ENCODE measurements around the gene TRPV4. TPM values are rescaled to one million over a fixed set of nuclear protein-coding genes. Genes with fewer than 3 reads are reported as not detected.

TRPV4 gene
- total RNA-seq, 1 donor: 0.43 TPM

DNA sequence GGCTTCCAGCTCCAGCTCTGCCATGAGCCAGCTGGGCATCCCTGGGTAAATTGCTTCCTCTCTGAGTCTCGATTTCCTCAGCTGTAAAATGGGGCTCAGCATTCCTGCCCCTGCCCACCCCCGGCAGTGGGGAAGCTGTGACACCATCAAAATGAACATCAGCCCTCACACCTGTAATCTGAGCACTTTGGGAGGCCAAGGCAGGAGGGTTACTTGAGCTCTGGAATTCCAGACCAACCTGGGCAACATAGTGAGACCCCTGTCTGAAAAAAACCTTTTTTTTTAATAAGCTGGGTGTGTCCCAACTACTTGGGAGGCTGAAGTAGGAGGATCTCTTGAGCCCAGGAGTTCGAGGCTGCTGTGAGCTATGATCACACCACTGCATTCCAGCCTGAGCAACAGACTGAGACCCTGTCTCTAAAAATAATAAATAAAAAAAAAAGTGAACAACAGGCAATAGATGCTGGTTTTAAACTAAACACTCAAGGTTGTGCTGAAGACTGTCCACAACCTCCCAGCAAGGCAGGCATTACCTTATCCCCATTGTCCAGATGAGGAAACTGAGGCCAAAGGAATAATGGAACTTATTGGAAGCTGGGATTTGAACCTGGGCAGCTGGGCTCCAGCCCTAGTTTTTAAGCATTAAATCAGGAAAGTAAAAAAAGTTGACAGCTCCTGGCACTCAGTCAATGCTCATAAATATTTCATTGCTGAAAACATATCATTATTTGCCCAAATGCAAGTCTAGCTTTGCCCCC lies 4.3 kb downstream of the TRPV4 start:
- no peak overlapping the region for H3K4me3 ChIP-seq (ENCODE audit: low read depth, low read length)
- no peak for DNase-seq (ENCODE audit: low read depth)
- TF ChIP-seq, protein P1, sequence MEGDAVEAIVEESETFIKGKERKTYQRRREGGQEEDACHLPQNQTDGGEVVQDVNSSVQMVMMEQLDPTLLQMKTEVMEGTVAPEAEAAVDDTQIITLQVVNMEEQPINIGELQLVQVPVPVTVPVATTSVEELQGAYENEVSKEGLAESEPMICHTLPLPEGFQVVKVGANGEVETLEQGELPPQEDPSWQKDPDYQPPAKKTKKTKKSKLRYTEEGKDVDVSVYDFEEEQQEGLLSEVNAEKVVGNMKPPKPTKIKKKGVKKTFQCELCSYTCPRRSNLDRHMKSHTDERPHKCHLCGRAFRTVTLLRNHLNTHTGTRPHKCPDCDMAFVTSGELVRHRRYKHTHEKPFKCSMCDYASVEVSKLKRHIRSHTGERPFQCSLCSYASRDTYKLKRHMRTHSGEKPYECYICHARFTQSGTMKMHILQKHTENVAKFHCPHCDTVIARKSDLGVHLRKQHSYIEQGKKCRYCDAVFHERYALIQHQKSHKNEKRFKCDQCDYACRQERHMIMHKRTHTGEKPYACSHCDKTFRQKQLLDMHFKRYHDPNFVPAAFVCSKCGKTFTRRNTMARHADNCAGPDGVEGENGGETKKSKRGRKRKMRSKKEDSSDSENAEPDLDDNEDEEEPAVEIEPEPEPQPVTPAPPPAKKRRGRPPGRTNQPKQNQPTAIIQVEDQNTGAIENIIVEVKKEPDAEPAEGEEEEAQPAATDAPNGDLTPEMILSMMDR (IDR thresholded peaks at IDR 0.05; ENCODE audit: insufficient read depth, low read depth, low read length): no peak

DNA sequence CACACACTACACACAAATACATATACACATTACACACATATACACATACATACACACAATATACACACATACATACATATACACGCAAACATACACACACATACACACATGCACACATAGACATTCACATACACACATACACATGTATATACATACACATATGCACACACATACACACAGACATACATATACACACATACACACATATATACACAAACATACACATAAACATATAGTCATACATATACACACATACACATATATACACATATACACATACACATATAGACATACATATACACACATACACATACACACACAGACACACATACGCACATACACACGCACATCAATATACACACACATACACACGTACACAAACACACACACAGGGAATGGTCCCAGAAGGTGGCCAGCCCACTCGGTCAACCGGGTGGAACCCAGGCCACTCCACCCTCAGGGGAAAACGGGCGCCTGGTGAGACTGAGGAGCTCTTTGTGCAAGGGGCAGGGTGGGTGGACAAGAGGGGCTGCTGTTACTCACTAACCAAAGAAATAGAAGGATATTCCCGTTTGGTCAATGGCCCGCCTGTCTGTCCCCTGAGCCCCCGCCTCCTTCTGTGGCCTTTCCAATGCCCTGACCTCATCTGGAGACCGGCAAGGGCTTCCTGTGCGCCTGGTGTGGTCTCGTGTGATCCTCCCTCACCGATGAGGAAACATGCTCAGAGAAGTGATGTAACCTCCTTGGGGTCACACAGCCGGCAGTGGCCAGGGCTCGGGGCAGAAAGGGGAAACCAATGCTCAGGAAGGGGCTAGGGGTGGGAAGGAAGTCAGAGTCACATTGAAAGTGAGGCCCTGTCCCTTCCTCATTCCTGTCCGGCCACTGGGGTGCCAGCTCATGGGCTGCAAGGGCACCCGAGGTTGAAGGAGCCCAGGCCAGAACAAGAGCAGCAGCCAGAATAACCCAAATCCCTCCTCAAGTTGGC lies 5.3 kb downstream of the TRPV4 start:
- no peak overlapping the region for H3K4me3 ChIP-seq (ENCODE audit: low read depth, low read length)
- TF ChIP-seq, protein P1 (IDR thresholded peaks at IDR 0.05; ENCODE audit: insufficient read depth, low read depth, low read length): no peak
- DNase-seq (ENCODE audit: low read depth): peak; percentile 4

DNA sequence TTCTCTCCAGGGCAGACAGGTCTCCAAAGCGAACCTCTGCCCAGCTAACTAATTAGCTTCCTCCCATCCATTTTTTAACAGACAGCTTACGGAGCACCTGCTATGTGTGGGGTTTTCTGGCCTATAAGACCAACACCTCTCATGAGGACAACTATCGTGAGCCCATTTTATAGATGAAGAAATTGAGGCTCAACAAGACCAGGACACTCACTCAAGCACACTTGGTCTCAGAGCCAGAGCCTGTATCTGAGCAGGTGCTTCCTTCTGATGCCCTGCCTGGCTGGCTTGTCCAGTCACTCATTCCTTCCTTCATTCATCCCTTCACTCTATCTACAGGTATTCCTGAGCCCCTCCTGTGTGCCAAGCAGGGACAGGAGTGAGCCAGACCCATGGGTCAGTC lies 6.1 kb downstream of the TRPV4 start:
- H3K4me3 ChIP-seq (ENCODE audit: low read depth, low read length): no peak overlapping the region
- no peak for DNase-seq (ENCODE audit: low read depth)
- TF ChIP-seq, protein P1 (IDR thresholded peaks at IDR 0.05; ENCODE audit: insufficient read depth, low read depth, low read length): no peak

- no peak overlapping the region for H3K4me3 ChIP-seq (ENCODE audit: low read depth, low read length)
- TF ChIP-seq, protein P1 (IDR thresholded peaks at IDR 0.05; ENCODE audit: insufficient read depth, low read depth, low read length): no peak
- DNase-seq (ENCODE audit: low read depth): no peak
These were observed 8.5 kb downstream of the TRPV4 start for GRCh38 chr12:109824731-109825130.

GRCh38 chr12:109822951-109823411 lies 10.2 kb downstream of the TRPV4 start:
- DNase-seq (ENCODE audit: low read depth): no peak
- no peak overlapping the region for H3K4me3 ChIP-seq (ENCODE audit: low read depth, low read length)
- TF ChIP-seq, protein P1 (IDR thresholded peaks at IDR 0.05; ENCODE audit: insufficient read depth, low read depth, low read length): no peak

- TF ChIP-seq, protein P1 (IDR thresholded peaks at IDR 0.05; ENCODE audit: insufficient read depth, low read depth, low read length): no peak
- H3K4me3 ChIP-seq (ENCODE audit: low read depth, low read length): no peak overlapping the region
- DNase-seq (ENCODE audit: low read depth): no peak
These were observed 10.8 kb downstream of the TRPV4 start for GRCh38 chr12:109822416-109822815.

Data from fibroblast of villous mesenchyme (primary cell).